SK-N-DZ (cell line): Measurements from ENCODE around the gene NT5C2. TPM values are rescaled to one million over a fixed set of nuclear protein-coding genes. Genes with fewer than 3 reads are reported as not detected.
A peak's percentile ranks its signal among the peaks of the same experiment; 100 is the strongest.
"Not testable (repeated sequence)": the region's sequence is repeated elsewhere in the genome, so short reads cannot be mapped to it uniquely, and the experiment has no call there.

Experiments used
- DNase-seq: peaks from one replicate; pipeline ENCODE4 v3.0.0-alpha.2; 2015; ENCODE audit warnings: low spot score
- polyA plus RNA-seq, 2 experiments: library from polyadenylated mRNA; depleted of rRNA; stranded (reverse); fragments of >200 nt; gene quantifications; 2 replicates each; pipeline ENCODE4 v1.2.3, GENCODE V29; 2014

The NT5C2 gene
- polyA plus RNA-seq (2014; cell fraction: cytosol; rRNA removed) = 26.0 and 28.0 TPM in 2 replicates
- 37.3 and 50.9 TPM in 2 replicates for polyA plus RNA-seq (2014; cell fraction: nucleus; rRNA removed)

GRCh38 chr10:103193107-103193819, at the start of gene NT5C2:
TSS of gene NT5C2 (minus strand) at chr10:103193272. CDS start at chr10:103174958, 18,314 bp downstream.
- DNase-seq = peak; percentile 58

- no peak for DNase-seq
Measured at GRCh38 chr10:103241262-103242011, 48.4 kb upstream of the NT5C2 start.

GRCh38 chr10:103238506-103239252, 45.6 kb upstream of the NT5C2 start:
- DNase-seq = peak; percentile 22

GRCh38 chr10:103235775-103236174, 42.7 kb upstream of the NT5C2 start:
- DNase-seq = no peak

GRCh38 chr10:103232772-103233488, 39.9 kb upstream of the NT5C2 start:
- no peak for DNase-seq

- no peak for DNase-seq
Measured at GRCh38 chr10:103232131-103232673, 39.1 kb upstream of the NT5C2 start.

- DNase-seq = no peak
Measured at GRCh38 chr10:103231047-103231551, 38.0 kb upstream of the NT5C2 start.

GRCh38 chr10:103227416-103227815, 34.3 kb upstream of the NT5C2 start:
- DNase-seq = no peak

GRCh38 chr10:103225939-103226338, 32.9 kb upstream of the NT5C2 start:
- no peak for DNase-seq

GRCh38 chr10:103224721-103225120, 31.6 kb upstream of the NT5C2 start:
- not testable (repeated sequence) for DNase-seq

GRCh38 chr10:103224133-103224532, 31.1 kb upstream of the NT5C2 start:
- DNase-seq = no peak

GRCh38 chr10:103216362-103216761, 23.3 kb upstream of the NT5C2 start:
- not testable (repeated sequence) for DNase-seq

GRCh38 chr10:103215601-103216000, 22.5 kb upstream of the NT5C2 start:
- no peak for DNase-seq

- not testable (repeated sequence) for DNase-seq
Measured at GRCh38 chr10:103210262-103210661, 17.2 kb upstream of the NT5C2 start.

GRCh38 chr10:103207643-103208042, 14.6 kb upstream of the NT5C2 start:
- not testable (repeated sequence) for DNase-seq

GRCh38 chr10:103207141-103207540, 14.1 kb upstream of the NT5C2 start:
- no peak for DNase-seq

GRCh38 chr10:103206715-103207114, 13.6 kb upstream of the NT5C2 start:
- DNase-seq = not testable (repeated sequence)

- DNase-seq = not testable (repeated sequence)
Measured at GRCh38 chr10:103205401-103205800, 12.3 kb upstream of the NT5C2 start.

GRCh38 chr10:103204353-103205255, 11.5 kb upstream of the NT5C2 start:
- DNase-seq = no peak

GRCh38 chr10:103203466-103203865, 10.4 kb upstream of the NT5C2 start:
- no peak for DNase-seq
